PFSK-1 (cell line): ENCODE data around the gene TNFSF15.

ENCODE experiments used
- FOXP2 ChIP-seq: optimal IDR thresholded peaks from 2 replicates; pipeline ENCODE3; 2011; ENCODE audit warnings: borderline replicate concordance, control low read depth, inconsistent platforms; ENCODE audit not compliant: insufficient read depth; ENCODE audit errors: extremely low read length, extremely low read depth
- POLR2AphosphoS5 ChIP-seq: IDR thresholded peaks from 2 replicates; pipeline ENCODE4 v1.6.1; 2012; ENCODE audit warnings: low read depth, mild to moderate bottlenecking, control low read depth, low read length, moderate library complexity
- SIN3A ChIP-seq: IDR thresholded peaks from 2 replicates; pipeline ENCODE4 v1.6.1; 2012; ENCODE audit warnings: mild to moderate bottlenecking, low read length, moderate library complexity, borderline replicate concordance; ENCODE audit not compliant: insufficient read depth
- TAF1 ChIP-seq: IDR thresholded peaks from 2 replicates; pipeline ENCODE4 v1.6.1; 2012; ENCODE audit warnings: low read length, control low read depth, borderline replicate concordance; ENCODE audit not compliant: insufficient read depth
- TF ChIP-seq, protein P1 (sequence below), 2 experiments: IDR thresholded peaks; 2 replicates each; pipeline versions ENCODE4 v1.6.1 to v1.8.0; 2011 to 2012; ENCODE audit warnings: low read depth in 2 of 2, low read length in 2 of 2, control low read depth in 1 of 2, inconsistent platforms in 1 of 2, mild to moderate bottlenecking in 1 of 2, moderate library complexity in 1 of 2; ENCODE audit not compliant: insufficient read depth in 1 of 2

The TNFSF15 gene

GRCh38 chr9:114759512-114760341 is 46.1 kb downstream of the TNFSF15 start:
- TF ChIP-seq POLR2AphosphoS5 = no peak
- no peak for TF ChIP-seq TAF1
- no peak for TF ChIP-seq FOXP2
- TF ChIP-seq, protein P1, sequence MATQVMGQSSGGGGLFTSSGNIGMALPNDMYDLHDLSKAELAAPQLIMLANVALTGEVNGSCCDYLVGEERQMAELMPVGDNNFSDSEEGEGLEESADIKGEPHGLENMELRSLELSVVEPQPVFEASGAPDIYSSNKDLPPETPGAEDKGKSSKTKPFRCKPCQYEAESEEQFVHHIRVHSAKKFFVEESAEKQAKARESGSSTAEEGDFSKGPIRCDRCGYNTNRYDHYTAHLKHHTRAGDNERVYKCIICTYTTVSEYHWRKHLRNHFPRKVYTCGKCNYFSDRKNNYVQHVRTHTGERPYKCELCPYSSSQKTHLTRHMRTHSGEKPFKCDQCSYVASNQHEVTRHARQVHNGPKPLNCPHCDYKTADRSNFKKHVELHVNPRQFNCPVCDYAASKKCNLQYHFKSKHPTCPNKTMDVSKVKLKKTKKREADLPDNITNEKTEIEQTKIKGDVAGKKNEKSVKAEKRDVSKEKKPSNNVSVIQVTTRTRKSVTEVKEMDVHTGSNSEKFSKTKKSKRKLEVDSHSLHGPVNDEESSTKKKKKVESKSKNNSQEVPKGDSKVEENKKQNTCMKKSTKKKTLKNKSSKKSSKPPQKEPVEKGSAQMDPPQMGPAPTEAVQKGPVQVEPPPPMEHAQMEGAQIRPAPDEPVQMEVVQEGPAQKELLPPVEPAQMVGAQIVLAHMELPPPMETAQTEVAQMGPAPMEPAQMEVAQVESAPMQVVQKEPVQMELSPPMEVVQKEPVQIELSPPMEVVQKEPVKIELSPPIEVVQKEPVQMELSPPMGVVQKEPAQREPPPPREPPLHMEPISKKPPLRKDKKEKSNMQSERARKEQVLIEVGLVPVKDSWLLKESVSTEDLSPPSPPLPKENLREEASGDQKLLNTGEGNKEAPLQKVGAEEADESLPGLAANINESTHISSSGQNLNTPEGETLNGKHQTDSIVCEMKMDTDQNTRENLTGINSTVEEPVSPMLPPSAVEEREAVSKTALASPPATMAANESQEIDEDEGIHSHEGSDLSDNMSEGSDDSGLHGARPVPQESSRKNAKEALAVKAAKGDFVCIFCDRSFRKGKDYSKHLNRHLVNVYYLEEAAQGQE (IDR thresholded peaks at IDR 0.05; ENCODE audit: insufficient read depth in 1 of 2, low read depth in 2 of 2, low read length in 2 of 2) = no peak
- TF ChIP-seq SIN3A = no peak

- TF ChIP-seq FOXP2 = no peak
Measured at GRCh38 chr9:114757984-114758383, 47.9 kb downstream of the TNFSF15 start.

DNA sequence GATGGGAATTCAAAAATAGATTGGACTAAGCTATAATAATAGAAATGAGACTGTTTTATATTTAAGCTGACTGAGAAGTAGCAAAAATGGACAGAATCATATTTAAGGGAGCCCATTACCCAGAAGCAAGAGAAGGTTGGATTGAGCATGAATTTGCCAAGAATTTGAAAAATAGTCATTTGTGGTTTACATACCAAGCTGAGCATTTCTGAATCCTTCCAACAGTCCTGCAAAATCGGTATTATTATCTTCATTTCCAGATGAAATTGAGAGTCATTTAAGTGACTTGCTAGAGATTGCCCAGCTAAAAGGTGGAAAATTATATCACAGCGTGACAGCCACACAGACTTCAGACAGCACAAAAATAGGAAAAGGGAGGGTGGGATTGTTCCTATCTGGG is 48.4 kb downstream of the TNFSF15 start:
- TF ChIP-seq TAF1 (no peak), SIN3A (no peak), FOXP2 (no peak), POLR2AphosphoS5 (no peak)
- TF ChIP-seq, protein P1 (IDR thresholded peaks at IDR 0.05; ENCODE audit: insufficient read depth in 1 of 2, low read depth in 2 of 2, low read length in 2 of 2) = no peak

DNA sequence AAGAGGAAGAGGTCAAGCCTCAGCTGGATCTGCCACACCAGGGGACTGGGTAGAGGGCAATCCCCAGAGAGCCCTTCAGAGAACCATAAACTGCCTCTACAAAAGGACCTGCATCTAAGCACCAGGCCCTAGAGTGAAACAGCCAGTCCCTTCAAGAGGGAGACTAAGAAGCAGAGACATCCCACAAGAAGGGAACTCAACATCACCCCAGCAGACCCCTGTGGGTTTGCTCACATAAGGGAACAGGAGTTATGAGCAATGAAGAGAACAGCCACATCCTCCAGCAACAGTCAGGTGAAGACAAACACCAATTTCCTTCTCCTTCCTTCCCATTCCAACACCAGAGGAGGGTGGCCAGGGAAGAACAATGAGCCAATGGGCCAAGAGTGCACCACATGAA is 48.9 kb downstream of the TNFSF15 start:
- TF ChIP-seq, protein P1 (IDR thresholded peaks at IDR 0.05; ENCODE audit: insufficient read depth in 1 of 2, low read depth in 2 of 2, low read length in 2 of 2) = no peak

DNA sequence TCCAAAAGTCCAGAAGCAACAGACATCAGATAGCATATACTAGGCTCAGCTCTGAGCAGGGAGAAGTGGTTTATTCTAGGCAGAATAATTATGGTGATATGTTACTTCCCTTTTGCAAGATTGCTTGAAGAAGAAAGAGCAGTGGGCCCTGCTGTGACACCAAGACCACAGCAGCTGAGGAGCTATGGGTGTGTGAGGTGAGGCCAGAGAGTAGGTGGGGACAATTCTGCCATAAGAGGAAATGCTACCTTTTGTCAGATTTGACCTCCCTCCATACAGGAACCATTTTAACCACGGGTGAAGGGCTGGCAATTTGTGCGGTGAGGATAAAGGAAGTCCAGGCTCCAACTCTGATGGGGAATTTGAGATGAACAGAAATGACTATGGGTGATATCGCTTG is 51.3 kb downstream of the TNFSF15 start:
- TF ChIP-seq FOXP2 (no peak), SIN3A (no peak), TAF1 (no peak), POLR2AphosphoS5 (no peak)
- TF ChIP-seq, protein P1 (IDR thresholded peaks at IDR 0.05; ENCODE audit: insufficient read depth in 1 of 2, low read depth in 2 of 2, low read length in 2 of 2) = no peak
